K562 (cell line): ENCODE results near the gene AAGAB. TPM values are rescaled to one million over a fixed set of nuclear protein-coding genes. Genes with fewer than 3 reads are reported as not detected.
A peak's percentile ranks its signal among the peaks of the same experiment; 100 is the strongest.

Experiments used
- ELF1 ChIP-seq: fragments of 200-800 bp; sonication (Bioruptor generic); IDR thresholded peaks from 2 replicates; pipeline ENCODE4 v1.6.1; 2016; ENCODE audit warnings: missing genetic modification characterization, missing compliant biosample characterization
- FOXJ3 ChIP-seq: sonication (generic); formaldehyde crosslinking; IDR thresholded peaks from 2 replicates; pipeline ENCODE4 v1.4.0; 2020; ENCODE audit warnings: mild to moderate bottlenecking, missing genetic modification reagents
- NCOA4 ChIP-seq: fragments of 450-650 bp; IDR thresholded peaks from 2 replicates; pipeline ENCODE4 v1.6.1; 2018; ENCODE audit warnings: mild to moderate bottlenecking; ENCODE audit not compliant: partially characterized antibody
- NKRF ChIP-seq: fragments of 450-650 bp; IDR thresholded peaks from 2 replicates; pipeline ENCODE4 v1.6.1; 2016; ENCODE audit warnings: borderline replicate concordance
- NR2F6 ChIP-seq: fragments of 450-650 bp; formaldehyde crosslinking; IDR thresholded peaks from 2 replicates; pipeline ENCODE4 v1.4.0; 2020; ENCODE audit warnings: mild to moderate bottlenecking
- RBM34 ChIP-seq: fragments of 200-400 bp; formaldehyde crosslinking; IDR thresholded peaks from 2 replicates; pipeline ENCODE4 v1.6.1; 2018; ENCODE audit warnings: low read length, borderline replicate concordance; ENCODE audit not compliant: insufficient read depth
- SAFB ChIP-seq: fragments of 200-400 bp; formaldehyde crosslinking; IDR thresholded peaks from 2 replicates; pipeline ENCODE4 v1.6.1; 2017; ENCODE audit warnings: low read depth, low read length, borderline replicate concordance
- STAT5A ChIP-seq: IDR thresholded peaks from 2 replicates; pipeline ENCODE4 v1.6.1; 2012; ENCODE audit warnings: low read length, inconsistent platforms, borderline replicate concordance
- polyA plus RNA-seq, 8 experiments: library from polyadenylated mRNA; depleted of rRNA in 4 of 8; stranded (reverse) in 5 of 8; unstranded in 3 of 8; fragments of >200 nt; fragmentation: Nextera tagmentation in 2 of 8; fragmentation: Illumina TruSeq in 1 of 8; extraction: Ambion mirVana in 2 of 8; extraction: Trizol in 1 of 8; gene quantifications; 2 replicates each; pipeline versions ENCODE4 v1.2.1 to v1.2.3, GENCODE V29; 2011 to 2014; ENCODE audit warnings: inconsistent platforms in 1 of 8, missing spikeins in 1 of 8
- total RNA-seq, 7 experiments: library from RNA; depleted of rRNA in 6 of 7; stranded (reverse); fragments of >200 nt in 6 of 7; fragmentation: Illumina TruSeq in 2 of 7; extraction: Trizol in 2 of 7; gene quantifications; 2 replicates each; pipeline versions ENCODE4 v1.2.1 to v1.2.3, GENCODE V29; 2011 to 2021; ENCODE audit warnings: low replicate concordance in 1 of 7
- TF ChIP-seq, protein P1 (sequence below): fragments of 450-650 bp; IDR thresholded peaks from 2 replicates; pipeline ENCODE4 v1.6.1; 2018; ENCODE audit not compliant: partially characterized antibody
- TF ChIP-seq, protein P2 (sequence below): sonication (generic); formaldehyde crosslinking; IDR thresholded peaks from 2 replicates; pipeline ENCODE4 v1.8.1; 2023; ENCODE audit warnings: mild to moderate bottlenecking, missing genetic modification reagents, moderate library complexity
- TF ChIP-seq, protein P3 (sequence below), 2 experiments: fragments of 450-650 bp in 1 of 2; sonication (generic) in 1 of 2; formaldehyde crosslinking; conservative IDR thresholded peaks; 2 replicates each; pipeline versions ENCODE4 v1.4.0 to v1.8.1; 2020 to 2022; ENCODE audit warnings: mild to moderate bottlenecking in 1 of 2, missing genetic modification reagents in 1 of 2
- TF ChIP-seq, protein P4 (sequence below): fragments of 250-450 bp; sonication (Bioruptor Pico); IDR thresholded peaks from 2 replicates; pipeline ENCODE4 v1.8.0; 2022; ENCODE audit warnings: moderate library complexity, mild to moderate bottlenecking, inconsistent platforms
- TF ChIP-seq, protein P5 (sequence below): sonication (generic); formaldehyde crosslinking; IDR thresholded peaks from 2 replicates; pipeline ENCODE4 v1.8.1; 2022; ENCODE audit warnings: missing genetic modification reagents
- TF ChIP-seq, protein P6 (sequence below): IDR thresholded peaks from 3 replicates; pipeline ENCODE4 v1.6.1; 2011; ENCODE audit warnings: borderline replicate concordance, mild to moderate bottlenecking, moderate library complexity; ENCODE audit not compliant: insufficient read length; ENCODE audit errors: extremely low read depth

The AAGAB gene
- total and polyA plus RNA-seq, 9 of the 15 experiments (the other 6 are each of a cell fraction or from before 2014, with no cell fraction given), result 17.8 to 109 (median 58.3) TPM

DNA sequence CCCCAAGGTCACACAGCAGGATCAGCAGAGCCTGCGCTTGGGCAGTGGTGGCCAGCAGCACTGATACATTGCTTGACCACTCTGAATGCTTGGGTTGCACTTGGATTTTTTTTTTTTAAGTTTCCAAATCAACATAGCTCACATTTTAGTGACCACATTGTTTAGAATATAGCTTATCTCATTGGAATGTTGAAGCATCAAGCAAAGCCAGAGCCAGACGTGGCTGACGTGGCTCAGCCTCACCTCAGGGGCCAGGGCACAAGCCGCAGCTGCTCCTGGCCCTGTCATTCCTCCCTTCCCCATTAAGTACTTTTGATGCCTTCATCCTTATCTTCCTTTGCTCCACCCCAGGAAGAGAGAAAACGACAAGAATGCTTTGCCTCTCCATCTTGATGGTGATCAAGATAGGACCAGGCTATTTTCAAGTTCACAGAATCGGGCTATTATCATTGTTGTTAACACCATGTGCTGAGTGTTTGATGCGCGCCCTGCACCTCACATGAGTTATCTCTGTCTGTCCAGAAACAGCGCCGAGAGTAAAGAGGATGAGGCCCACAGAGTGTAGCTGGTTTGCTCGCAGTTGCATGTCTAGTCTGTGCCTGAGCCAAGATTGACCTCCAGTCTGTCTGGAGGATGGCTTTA lies 75.8 kb downstream of the AAGAB start (continued):
- TF ChIP-seq SAFB (no peak), NKRF (no peak), NCOA4 (no peak), ELF1 (tag) (no peak), RBM34 (no peak), NR2F6 (CRISPR knock-in tag) (no peak), FOXJ3 (CRISPR knock-in tag) (no peak), STAT5A (peak; percentile 71; the same call in 1 of the 2 replicates)
- TF ChIP-seq, protein P1, sequence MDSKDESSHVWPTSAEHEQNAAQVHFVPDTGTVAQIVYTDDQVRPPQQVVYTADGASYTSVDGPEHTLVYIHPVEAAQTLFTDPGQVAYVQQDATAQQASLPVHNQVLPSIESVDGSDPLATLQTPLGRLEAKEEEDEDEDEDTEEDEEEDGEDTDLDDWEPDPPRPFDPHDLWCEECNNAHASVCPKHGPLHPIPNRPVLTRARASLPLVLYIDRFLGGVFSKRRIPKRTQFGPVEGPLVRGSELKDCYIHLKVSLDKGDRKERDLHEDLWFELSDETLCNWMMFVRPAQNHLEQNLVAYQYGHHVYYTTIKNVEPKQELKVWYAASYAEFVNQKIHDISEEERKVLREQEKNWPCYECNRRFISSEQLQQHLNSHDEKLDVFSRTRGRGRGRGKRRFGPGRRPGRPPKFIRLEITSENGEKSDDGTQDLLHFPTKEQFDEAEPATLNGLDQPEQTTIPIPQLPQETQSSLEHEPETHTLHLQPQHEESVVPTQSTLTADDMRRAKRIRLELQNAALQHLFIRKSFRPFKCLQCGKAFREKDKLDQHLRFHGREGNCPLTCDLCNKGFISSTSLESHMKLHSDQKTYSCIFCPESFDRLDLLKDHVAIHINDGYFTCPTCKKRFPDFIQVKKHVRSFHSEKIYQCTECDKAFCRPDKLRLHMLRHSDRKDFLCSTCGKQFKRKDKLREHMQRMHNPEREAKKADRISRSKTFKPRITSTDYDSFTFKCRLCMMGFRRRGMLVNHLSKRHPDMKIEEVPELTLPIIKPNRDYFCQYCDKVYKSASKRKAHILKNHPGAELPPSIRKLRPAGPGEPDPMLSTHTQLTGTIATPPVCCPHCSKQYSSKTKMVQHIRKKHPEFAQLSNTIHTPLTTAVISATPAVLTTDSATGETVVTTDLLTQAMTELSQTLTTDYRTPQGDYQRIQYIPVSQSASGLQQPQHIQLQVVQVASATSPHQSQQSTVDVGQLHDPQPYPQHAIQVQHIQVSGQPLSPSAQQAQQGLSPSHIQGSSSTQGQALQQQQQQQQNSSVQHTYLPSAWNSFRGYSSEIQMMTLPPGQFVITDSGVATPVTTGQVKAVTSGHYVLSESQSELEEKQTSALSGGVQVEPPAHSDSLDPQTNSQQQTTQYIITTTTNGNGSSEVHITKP, result no peak
- TF ChIP-seq, protein P2, sequence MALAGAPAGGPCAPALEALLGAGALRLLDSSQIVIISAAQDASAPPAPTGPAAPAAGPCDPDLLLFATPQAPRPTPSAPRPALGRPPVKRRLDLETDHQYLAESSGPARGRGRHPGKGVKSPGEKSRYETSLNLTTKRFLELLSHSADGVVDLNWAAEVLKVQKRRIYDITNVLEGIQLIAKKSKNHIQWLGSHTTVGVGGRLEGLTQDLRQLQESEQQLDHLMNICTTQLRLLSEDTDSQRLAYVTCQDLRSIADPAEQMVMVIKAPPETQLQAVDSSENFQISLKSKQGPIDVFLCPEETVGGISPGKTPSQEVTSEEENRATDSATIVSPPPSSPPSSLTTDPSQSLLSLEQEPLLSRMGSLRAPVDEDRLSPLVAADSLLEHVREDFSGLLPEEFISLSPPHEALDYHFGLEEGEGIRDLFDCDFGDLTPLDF, result no peak
- TF ChIP-seq, protein P3, sequence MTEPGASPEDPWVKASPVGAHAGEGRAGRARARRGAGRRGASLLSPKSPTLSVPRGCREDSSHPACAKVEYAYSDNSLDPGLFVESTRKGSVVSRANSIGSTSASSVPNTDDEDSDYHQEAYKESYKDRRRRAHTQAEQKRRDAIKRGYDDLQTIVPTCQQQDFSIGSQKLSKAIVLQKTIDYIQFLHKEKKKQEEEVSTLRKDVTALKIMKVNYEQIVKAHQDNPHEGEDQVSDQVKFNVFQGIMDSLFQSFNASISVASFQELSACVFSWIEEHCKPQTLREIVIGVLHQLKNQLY (CRISPR knock-in tag; conservative IDR thresholded peaks at IDR 0.05), result no peak
- TF ChIP-seq, protein P4, sequence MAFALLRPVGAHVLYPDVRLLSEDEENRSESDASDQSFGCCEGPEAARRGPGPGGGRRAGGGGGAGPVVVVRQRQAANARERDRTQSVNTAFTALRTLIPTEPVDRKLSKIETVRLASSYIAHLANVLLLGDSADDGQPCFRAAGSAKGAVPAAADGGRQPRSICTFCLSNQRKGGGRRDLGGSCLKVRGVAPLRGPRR (CRISPR knock-in tag), result no peak
- TF ChIP-seq, protein P5, sequence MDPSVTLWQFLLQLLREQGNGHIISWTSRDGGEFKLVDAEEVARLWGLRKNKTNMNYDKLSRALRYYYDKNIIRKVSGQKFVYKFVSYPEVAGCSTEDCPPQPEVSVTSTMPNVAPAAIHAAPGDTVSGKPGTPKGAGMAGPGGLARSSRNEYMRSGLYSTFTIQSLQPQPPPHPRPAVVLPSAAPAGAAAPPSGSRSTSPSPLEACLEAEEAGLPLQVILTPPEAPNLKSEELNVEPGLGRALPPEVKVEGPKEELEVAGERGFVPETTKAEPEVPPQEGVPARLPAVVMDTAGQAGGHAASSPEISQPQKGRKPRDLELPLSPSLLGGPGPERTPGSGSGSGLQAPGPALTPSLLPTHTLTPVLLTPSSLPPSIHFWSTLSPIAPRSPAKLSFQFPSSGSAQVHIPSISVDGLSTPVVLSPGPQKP, result no peak
- TF ChIP-seq, protein P6, sequence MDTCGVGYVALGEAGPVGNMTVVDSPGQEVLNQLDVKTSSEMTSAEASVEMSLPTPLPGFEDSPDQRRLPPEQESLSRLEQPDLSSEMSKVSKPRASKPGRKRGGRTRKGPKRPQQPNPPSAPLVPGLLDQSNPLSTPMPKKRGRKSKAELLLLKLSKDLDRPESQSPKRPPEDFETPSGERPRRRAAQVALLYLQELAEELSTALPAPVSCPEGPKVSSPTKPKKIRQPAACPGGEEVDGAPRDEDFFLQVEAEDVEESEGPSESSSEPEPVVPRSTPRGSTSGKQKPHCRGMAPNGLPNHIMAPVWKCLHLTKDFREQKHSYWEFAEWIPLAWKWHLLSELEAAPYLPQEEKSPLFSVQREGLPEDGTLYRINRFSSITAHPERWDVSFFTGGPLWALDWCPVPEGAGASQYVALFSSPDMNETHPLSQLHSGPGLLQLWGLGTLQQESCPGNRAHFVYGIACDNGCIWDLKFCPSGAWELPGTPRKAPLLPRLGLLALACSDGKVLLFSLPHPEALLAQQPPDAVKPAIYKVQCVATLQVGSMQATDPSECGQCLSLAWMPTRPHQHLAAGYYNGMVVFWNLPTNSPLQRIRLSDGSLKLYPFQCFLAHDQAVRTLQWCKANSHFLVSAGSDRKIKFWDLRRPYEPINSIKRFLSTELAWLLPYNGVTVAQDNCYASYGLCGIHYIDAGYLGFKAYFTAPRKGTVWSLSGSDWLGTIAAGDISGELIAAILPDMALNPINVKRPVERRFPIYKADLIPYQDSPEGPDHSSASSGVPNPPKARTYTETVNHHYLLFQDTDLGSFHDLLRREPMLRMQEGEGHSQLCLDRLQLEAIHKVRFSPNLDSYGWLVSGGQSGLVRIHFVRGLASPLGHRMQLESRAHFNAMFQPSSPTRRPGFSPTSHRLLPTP, result no peak
